Psoas muscle (tissue), 8 donors: ENCODE measurements around the gene COBLL1. TPM values are rescaled to one million over a fixed set of nuclear protein-coding genes. Genes with fewer than 3 reads are reported as not detected.
"Not testable (repeated sequence)": the region's sequence is repeated elsewhere in the genome, so short reads cannot be mapped to it uniquely, and the experiment has no call there.

Experiments
- ATAC-seq, 4 donors: fragments of 200-7000 bp; cut with Tn5 transposase; one replicate each; pipeline ENCODE4 v1.9.1; 2020; ENCODE audit warnings: moderate library complexity in 3 of 4, mild to moderate bottlenecking in 2 of 4
- DNase-seq, 2 donors: peaks; one replicate each; pipeline ENCODE4 v3.0.0-alpha.2; 2020
- H3K27ac ChIP-seq: fragments of 200-600 bp; one replicate; pipeline ENCODE4 v1.8.0; 2022
- H3K27me3 ChIP-seq, 3 donors: fragments of 200-600 bp in 1 of 3; one replicate each; pipeline versions ENCODE4 v1.6.1 to v1.8.0; 2013 to 2022; ENCODE audit warnings: low read length in 2 of 3, mild to moderate bottlenecking in 2 of 3, moderate library complexity in 1 of 3; ENCODE audit not compliant: insufficient read depth in 3 of 3
- H3K36me3 ChIP-seq, 2 donors: fragments of 200-600 bp in 1 of 2; one replicate each; pipeline versions ENCODE4 v1.6.1 to v1.8.0; 2013 to 2022; ENCODE audit warnings: low read depth in 1 of 2, mild to moderate bottlenecking in 1 of 2, moderate library complexity in 1 of 2; ENCODE audit not compliant: insufficient read depth in 1 of 2
- H3K4me1 ChIP-seq: fragments of 200-600 bp; one replicate; pipeline ENCODE4 v1.8.0; 2022
- H3K4me3 ChIP-seq: fragments of 200-600 bp; one replicate; pipeline ENCODE4 v1.8.0; 2022; ENCODE audit warnings: mild to moderate bottlenecking
- H3K9me3 ChIP-seq: fragments of 200-600 bp; one replicate; pipeline ENCODE4 v1.8.0; 2022
- WGBS, 3 donors: extraction: QIAGEN DNeasy Blood & Tissue Kit; methylation state at CpG; one replicate each; pipeline versions ENCODE4 v1.1.6 to v1.1.7; 2013; 5-methylcytosine and 5-hydroxymethylcytosine counted together
- intact Hi-C, 2 donors: fragments of 100-400 bp; cut with DNase I; formaldehyde crosslinking; loops; one replicate each; pipeline versions ENCODE4 v1.11.0 to v1.14.2; 2022
- polyA plus RNA-seq, 3 donors: library from polyadenylated mRNA; stranded (reverse); fragments of 200-250 nt; gene quantifications; one replicate each; pipeline ENCODE4 v1.2.3, GENCODE V29; 2013
- total RNA-seq, 4 donors: library from RNA; stranded (reverse); fragmentation: NEBNext Ultra II Directional in 2 of 4; extraction: Animal tissue kit (Norgen Biotek cat#: 25700) in 2 of 4; gene quantifications; one replicate each; pipeline versions ENCODE4 v1.2.1 to v1.2.4, GENCODE V29; 2021 to 2023
- TF ChIP-seq, protein P1 (sequence below): fragments of 200-600 bp; IDR thresholded peaks from one replicate; pipeline ENCODE4 v1.8.0; 2022; ENCODE audit warnings: antibody characterized with exemption
- donor health status: healthy with polysubstance abuse.
- donor health status: DM: no; HTN: no; CAD: no; lungs with moderate emphysema.
- donor health status: Bipolar disorder and iron deficiency.
- donor health status: healthy.
- donor health status: DM: yes; HTN: yes; CAD: no.
- donor health status: DM: no; HTN: no; CAD: no.
- donor health status: DM: no; HTN: no; CAD: no.
- donor health status: DM: yes; HTN: yes; CAD: no.

The COBLL1 gene
- total and polyA plus RNA-seq, 7 donors: 1.5 to 6.1 (median 3.4) TPM

DNA sequence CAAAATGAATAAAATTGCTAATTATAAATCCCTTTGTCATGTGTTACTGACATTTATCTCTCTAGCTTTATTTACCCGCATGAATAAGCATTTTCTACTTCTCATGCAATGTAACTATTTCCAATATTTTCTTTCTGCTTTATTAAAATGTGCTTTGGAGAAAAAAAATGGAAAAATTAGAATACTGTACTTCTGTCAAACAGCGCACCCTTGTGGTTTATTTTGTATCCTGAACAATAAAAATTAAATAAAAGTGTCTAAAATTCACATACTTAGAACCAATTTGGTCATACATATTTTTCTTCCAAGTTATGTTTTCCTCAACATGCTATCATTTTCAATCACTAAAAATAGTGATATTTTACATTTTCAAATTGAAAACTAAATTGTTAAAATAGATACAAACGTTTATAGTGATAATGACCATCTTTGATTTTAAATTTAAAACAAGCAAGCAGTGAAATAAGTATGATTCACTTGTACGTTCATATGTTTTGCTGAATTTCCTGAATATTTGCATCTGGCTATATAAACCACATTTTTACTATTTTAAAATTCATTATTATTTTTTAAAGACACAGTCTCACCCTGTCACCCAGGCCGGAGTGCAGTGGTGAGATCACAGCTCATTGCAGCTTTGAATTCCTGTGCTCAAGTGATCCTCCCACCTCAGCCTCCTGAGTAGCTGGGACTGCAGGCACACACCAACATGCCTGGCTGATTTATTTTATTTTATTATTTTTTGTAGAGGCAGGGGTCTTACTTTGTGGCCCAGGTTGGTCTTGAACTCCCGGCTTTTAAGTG, 124.4 kb downstream of the COBLL1 start:
- Histone ChIP-seq H3K27me3 (no peaks in the 10 kb centered on the region), H3K27ac (no peak overlapping the region), H3K4me3 (no peak overlapping the region), H3K9me3 (no peaks in the 10 kb centered on the region), H3K4me1 (no peaks in the 10 kb centered on the region), H3K36me3 (no peaks in the 10 kb centered on the region)
- TF ChIP-seq, protein P1, sequence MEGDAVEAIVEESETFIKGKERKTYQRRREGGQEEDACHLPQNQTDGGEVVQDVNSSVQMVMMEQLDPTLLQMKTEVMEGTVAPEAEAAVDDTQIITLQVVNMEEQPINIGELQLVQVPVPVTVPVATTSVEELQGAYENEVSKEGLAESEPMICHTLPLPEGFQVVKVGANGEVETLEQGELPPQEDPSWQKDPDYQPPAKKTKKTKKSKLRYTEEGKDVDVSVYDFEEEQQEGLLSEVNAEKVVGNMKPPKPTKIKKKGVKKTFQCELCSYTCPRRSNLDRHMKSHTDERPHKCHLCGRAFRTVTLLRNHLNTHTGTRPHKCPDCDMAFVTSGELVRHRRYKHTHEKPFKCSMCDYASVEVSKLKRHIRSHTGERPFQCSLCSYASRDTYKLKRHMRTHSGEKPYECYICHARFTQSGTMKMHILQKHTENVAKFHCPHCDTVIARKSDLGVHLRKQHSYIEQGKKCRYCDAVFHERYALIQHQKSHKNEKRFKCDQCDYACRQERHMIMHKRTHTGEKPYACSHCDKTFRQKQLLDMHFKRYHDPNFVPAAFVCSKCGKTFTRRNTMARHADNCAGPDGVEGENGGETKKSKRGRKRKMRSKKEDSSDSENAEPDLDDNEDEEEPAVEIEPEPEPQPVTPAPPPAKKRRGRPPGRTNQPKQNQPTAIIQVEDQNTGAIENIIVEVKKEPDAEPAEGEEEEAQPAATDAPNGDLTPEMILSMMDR: peak; percentile 66
- 67 to 74% (median 67%) methylated on average over 6 of the region's 6 CpGs for WGBS, 3 donors
- DNase-seq: no peak
- no peak for ATAC-seq
- intact Hi-C loops: loop anchor here in 1 of 2 donors (5.0 kb wide), 1 partner anchor 150 kb away; no protein-coding TSS in a partner anchor

DNA sequence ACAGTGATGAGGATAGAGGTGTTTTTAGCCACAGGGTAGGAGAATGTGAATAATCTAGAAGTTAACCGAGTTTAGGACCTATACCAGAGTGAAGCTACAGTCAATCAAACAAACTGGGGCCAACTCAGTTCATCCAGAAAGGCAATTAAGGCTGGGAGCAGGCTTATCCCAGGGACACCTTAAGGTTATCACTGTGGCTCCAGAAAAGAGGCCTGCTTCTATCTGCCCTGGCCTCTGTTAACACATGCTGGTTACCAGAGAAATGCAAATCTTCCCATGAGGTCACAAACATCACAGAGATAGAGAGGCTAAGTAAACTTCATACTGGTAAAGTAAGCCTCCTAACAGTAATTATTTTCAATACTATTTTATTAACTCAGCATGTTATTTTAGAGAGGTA, 127.2 kb downstream of the COBLL1 start:
- H3K4me1 ChIP-seq: no peaks in the 10 kb centered on the region
- no peaks in the 10 kb centered on the region for H3K36me3 ChIP-seq
- H3K9me3 ChIP-seq: no peaks in the 10 kb centered on the region
- WGBS, 3 donors: 89 to 100% (median 91%) methylated on average over 1 of the region's 1 CpG
- TF ChIP-seq, protein P1: no peak
- no peak overlapping the region for H3K4me3 ChIP-seq
- DNase-seq (no peak), ATAC-seq (no peak)
- H3K27ac ChIP-seq: no peak overlapping the region
- intact Hi-C loops: no loop called here
- H3K27me3 ChIP-seq: no peaks in the 10 kb centered on the region

DNA sequence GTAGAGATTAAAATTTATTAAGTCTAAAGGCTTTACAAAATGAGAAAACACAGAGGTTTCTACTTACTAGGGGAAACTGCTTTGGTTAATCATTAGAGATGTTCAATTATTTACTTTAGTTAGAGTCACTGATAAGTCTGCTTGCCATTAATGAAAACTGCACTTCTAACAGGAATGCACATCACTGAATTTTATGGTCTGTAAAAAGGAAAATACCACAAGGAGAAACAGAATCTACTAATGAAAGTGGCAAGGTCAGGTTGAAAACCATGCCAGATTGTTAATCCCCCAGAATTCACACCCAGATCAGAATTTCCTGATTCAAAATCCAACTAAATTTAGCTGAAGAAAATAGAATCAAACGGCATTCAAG, 129.9 kb downstream of the COBLL1 start:
- WGBS, 3 donors: 17 to 29% (median 21%) methylated on average over 1 of the region's 1 CpG
- H3K4me1 ChIP-seq: no peaks in the 10 kb centered on the region
- H3K9me3 ChIP-seq: no peaks in the 10 kb centered on the region
- no peaks in the 10 kb centered on the region for H3K36me3 ChIP-seq
- intact Hi-C loops: no loop called here
- H3K27ac ChIP-seq: no peak overlapping the region
- H3K27me3 ChIP-seq: no peaks in the 10 kb centered on the region
- ATAC-seq: no peak
- H3K4me3 ChIP-seq: no peak overlapping the region
- DNase-seq: no peak
- TF ChIP-seq, protein P1: no peak

- Histone ChIP-seq H3K36me3 (no peaks in the 10 kb centered on the region), H3K9me3 (no peaks in the 10 kb centered on the region), H3K4me3 (no peak overlapping the region), H3K27ac (no peak overlapping the region), H3K4me1 (no peaks in the 10 kb centered on the region), H3K27me3 (no peaks in the 10 kb centered on the region)
- DNase-seq: no peak
- no peak for ATAC-seq
- TF ChIP-seq, protein P1: no peak
- intact Hi-C loops: no loop called here
- WGBS, 3 donors: 93 to 94% (median 93%) methylated on average over 6 of the region's 6 CpGs
Observed at GRCh38 chr2:164710837-164711765, 130.5 kb downstream of the COBLL1 start.

- ATAC-seq, intact Hi-C loops, H3K9me3 ChIP-seq: not testable (repeated sequence)
Observed at GRCh38 chr2:164710252-164710836, 131.3 kb downstream of the COBLL1 start.

More at GRCh38 chr2:164710252-164710836, 131.3 kb downstream of the COBLL1 start:
- DNase-seq, H3K4me1 ChIP-seq, H3K36me3 ChIP-seq, H3K4me3 ChIP-seq, H3K27me3 ChIP-seq, H3K27ac ChIP-seq: not testable (repeated sequence)
- 95 to 97% (median 96%) methylated on average over 10 of the region's 10 CpGs for WGBS, 3 donors
